ENCODE data around the gene SAP25.
"Not testable (repeated sequence)": the region's sequence is repeated elsewhere in the genome, so short reads cannot be mapped to it uniquely, and the experiment has no call there.

Gene SAP25

DNA sequence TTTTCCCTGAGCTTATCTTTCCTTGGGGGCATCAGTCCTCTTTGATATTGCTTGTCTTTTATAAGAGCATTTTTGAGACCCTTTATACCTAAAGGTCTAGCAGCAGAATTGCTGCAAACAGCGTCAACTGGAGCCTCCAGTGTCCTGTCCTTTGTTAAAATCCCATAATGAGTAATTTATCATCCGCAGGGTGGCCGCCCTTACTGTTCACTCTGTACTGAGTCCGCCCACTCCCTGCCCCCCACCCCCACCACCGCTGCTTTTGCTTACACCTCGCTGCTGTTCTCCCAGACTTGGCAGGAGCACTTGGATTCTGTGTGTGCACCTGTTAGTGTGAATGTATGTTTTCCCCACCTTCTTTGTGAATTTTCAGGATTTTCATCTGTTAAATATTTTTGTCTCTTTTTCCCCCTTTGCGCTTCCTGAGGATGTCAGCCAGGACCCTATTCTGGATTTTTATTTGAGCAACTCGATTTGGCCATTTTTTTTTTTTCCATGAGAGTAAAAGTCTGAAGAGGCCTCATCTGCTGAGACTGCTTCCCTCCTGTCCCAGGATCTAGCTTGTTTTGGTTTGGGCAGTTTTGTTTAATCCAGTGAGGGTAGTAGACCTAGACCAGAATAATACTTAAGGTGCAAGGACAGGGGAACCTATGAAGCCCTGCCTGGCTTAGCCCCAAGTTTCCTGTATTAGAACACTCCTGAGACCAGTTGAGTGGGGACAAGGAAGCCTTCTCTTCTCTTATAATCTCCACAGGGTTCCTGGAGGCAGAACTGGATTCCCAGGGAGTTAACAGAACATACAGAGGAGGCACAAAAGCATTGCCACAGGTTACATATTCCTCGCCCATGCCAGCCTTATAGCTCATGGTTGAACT is 26.5 kb downstream of the SAP25 start:
- no peak for DNase-seq
- TF ChIP-seq POLR2A (IDR thresholded peaks at IDR 0.05; ENCODE audit: low read length) (no peak), GATA1 (IDR thresholded peaks at IDR 0.05; ENCODE audit: low read depth, low read length) (no peak)

- TF ChIP-seq POLR2A (IDR thresholded peaks at IDR 0.05; ENCODE audit: low read length) (no peak), GATA1 (IDR thresholded peaks at IDR 0.05; ENCODE audit: low read depth, low read length) (no peak)
- no peak for DNase-seq
Measured at GRCh38 chr7:100546129-100546925, 27.4 kb downstream of the SAP25 start.

- TF ChIP-seq POLR2A (IDR thresholded peaks at IDR 0.05; ENCODE audit: low read length) (no peak), GATA1 (IDR thresholded peaks at IDR 0.05; ENCODE audit: low read depth, low read length) (no peak)
- no peak for DNase-seq
Measured at GRCh38 chr7:100545360-100546128, 28.2 kb downstream of the SAP25 start.

DNA sequence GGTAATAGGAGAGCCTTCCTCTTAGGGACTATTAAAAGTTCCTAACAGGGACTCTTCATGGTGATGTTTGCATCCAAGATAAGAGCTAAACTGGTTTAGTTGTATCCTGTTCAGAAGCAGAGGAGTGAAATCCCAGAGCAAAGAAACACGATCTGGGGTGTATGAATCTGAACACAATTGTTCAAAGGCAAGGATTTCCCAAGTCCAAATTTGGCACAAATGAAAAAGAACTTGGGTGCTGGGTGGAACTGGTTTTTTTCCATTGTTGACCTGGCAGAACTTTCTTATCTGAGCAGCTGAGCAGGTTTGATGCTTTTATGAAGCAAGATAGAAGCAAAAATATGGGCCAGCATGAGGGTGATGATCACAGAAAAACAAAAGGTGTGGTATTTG is 28.7 kb downstream of the SAP25 start:
- TF ChIP-seq POLR2A (IDR thresholded peaks at IDR 0.05; ENCODE audit: low read length) (no peak), GATA1 (IDR thresholded peaks at IDR 0.05; ENCODE audit: low read depth, low read length) (no peak)
- DNase-seq, result no peak

GRCh38 chr7:100544386-100544785 is 29.3 kb downstream of the SAP25 start:
- DNase-seq, result no peak
- TF ChIP-seq GATA1 (IDR thresholded peaks at IDR 0.05; ENCODE audit: low read depth, low read length) (no peak), POLR2A (IDR thresholded peaks at IDR 0.05; ENCODE audit: low read length) (no peak)

GRCh38 chr7:100543586-100543985 is 30.1 kb downstream of the SAP25 start:
- DNase-seq, result no peak
- TF ChIP-seq GATA1 (IDR thresholded peaks at IDR 0.05; ENCODE audit: low read depth, low read length) (no peak), POLR2A (IDR thresholded peaks at IDR 0.05; ENCODE audit: low read length) (no peak)

DNA sequence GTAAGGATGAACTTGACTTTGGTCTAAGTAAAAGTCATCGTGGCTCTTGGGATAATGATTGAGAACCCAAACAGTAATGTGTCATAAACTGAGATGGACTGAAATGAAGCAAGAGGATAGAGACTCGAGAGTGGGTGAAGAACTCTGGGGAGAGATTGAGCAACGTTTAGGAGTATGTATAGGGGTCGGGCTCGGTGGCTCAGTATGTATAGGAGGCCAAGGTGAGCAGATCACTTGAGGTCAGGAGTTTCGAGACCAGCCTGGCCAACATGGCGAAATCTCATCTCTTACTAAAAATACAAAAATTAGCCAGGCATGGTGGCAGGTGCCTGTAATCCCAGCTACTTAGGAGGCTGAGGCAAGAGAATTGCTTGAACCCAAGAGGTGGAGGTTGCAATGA is 32.4 kb downstream of the SAP25 start:
- not testable (repeated sequence) for DNase-seq

- DNase-seq, result peak in 1 of 2 experiments; percentile 43
- no peak for TF ChIP-seq POLR2A (IDR thresholded peaks at IDR 0.05; ENCODE audit: low read length)
- TF ChIP-seq GATA1 (IDR thresholded peaks at IDR 0.05; ENCODE audit: low read depth, low read length), result no peak
Measured at GRCh38 chr7:100540073-100540723, 33.5 kb downstream of the SAP25 start.

DNA sequence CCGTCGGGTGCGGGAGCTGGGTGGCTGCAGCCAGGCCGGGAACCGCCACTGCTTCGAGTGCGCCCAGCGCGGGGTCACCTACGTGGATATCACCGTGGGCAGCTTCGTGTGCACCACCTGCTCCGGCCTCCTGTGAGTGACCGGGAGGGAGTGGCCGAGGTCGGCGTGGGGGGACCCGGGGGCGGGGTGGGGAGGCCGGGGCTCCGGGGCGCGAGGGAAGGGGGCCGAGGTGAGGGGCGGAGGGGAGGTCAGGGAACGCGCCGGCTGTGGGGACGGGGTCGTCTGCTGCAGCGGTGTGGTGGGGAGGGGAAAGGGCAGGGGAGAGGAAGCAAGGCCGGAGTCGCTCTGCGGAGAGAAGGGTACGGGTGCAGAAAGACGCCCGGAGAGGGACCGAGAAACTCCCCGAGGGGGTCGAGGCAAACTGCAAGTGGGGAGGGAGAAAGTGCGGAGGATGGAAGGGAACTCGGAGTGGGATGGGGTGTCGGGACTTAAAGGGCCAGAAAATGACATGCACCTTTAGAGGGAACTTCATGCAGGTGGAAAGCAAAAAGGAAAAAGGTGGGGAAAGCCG is 34.2 kb downstream of the SAP25 start:
- DNase-seq, result no peak
- no peak for TF ChIP-seq GATA1 (IDR thresholded peaks at IDR 0.05; ENCODE audit: low read depth, low read length)
- TF ChIP-seq POLR2A (IDR thresholded peaks at IDR 0.05; ENCODE audit: low read length), result no peak

GRCh38 chr7:100538654-100539435 is 34.9 kb downstream of the SAP25 start, which contains the start of gene AGFG2:
TSS of gene AGFG2 (plus strand) at chr7:100539203. CDS start at chr7:100539347, 144 bp downstream.
- peak; percentile 100 for DNase-seq
- TF ChIP-seq POLR2A (IDR thresholded peaks at IDR 0.05; ENCODE audit: low read length) (peak; percentile 87), GATA1 (IDR thresholded peaks at IDR 0.05; ENCODE audit: low read depth, low read length) (no peak)

GRCh38 chr7:100538348-100538653 is 35.4 kb downstream of the SAP25 start:
- TF ChIP-seq GATA1 (IDR thresholded peaks at IDR 0.05; ENCODE audit: low read depth, low read length) (no peak), POLR2A (IDR thresholded peaks at IDR 0.05; ENCODE audit: low read length) (no peak)

GRCh38 chr7:100536695-100537094 is 37.0 kb downstream of the SAP25 start:
- not testable (repeated sequence) for DNase-seq

More at GRCh38 chr7:100538348-100538653, 35.4 kb downstream of the SAP25 start:
- DNase-seq, result no peak

DNA sequence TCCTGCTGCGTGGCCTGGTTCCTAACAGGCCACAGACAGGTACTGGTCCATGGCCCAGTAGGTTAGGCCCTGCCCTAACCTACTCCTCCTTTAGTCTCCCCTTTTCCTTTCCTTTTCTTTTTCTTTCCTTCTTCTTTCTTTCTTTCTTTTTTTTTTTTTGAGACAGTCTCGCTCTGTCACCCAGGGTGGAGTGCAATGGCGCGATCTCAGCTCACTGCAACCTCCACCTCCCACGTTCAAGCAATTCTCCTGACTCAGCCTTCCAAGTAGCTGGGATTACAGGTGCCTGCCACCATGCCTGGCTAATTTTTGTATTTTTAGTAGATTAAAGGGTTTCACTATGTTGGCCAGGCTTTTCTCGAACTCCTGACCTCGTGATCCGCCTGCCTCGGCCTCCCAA is 37.7 kb downstream of the SAP25 start:
- DNase-seq, result not testable (repeated sequence)

All from erythroblast (primary cell).